ENCODE results near the gene OGN. TPM values are rescaled to one million over a fixed set of nuclear protein-coding genes. Genes with fewer than 3 reads are reported as not detected.

Gene OGN
- total and polyA plus RNA-seq, 2 donors (not counting 3 experiments of a cell fraction or from before 2014, with no cell fraction given): not detected

GRCh38 chr9:92440751-92441046 is 36.3 kb upstream of the OGN start:
- intact Hi-C loops (cut with micrococcal nuclease): no loop called here
- TF ChIP-seq POLR2A (IDR thresholded peaks at IDR 0.05; ENCODE audit: low read depth, low read length) (no peak), GATA2 (IDR thresholded peaks at IDR 0.05; ENCODE audit: insufficient read depth, insufficient read length, low read depth, low read length) (no peak), POLR2AphosphoS5 (IDR thresholded peaks at IDR 0.05; ENCODE audit: insufficient read depth, low read depth, low read length) (no peak), EZH2 (IDR thresholded peaks at IDR 0.05; ENCODE audit: borderline replicate concordance, low read depth, low read length, severe bottlenecking) (no peak), FOS (IDR thresholded peaks at IDR 0.05; ENCODE audit: borderline replicate concordance, insufficient read depth, low read length) (no peak)
- no peak for DNase-seq (ENCODE audit: low read depth, low spot score)
- Histone ChIP-seq H2AFZ (ENCODE audit: low read depth, low read length) (no peak overlapping the region), H3K9me3 (replicated peaks; ENCODE audit: control insufficient read depth, insufficient read depth, low read length) (no peaks in the 10 kb centered on the region), H4K20me1 (replicated peaks; ENCODE audit: control insufficient read depth, extremely low read depth, insufficient read depth, low read length) (no peaks in the 10 kb centered on the region), H3K9me1 (replicated peaks; ENCODE audit: control insufficient read depth, extremely low read depth, insufficient read depth, low read length) (no peaks in the 10 kb centered on the region), H3K4me2 (ENCODE audit: insufficient read depth, low read length) (no peak overlapping the region), H3K4me3 (replicated peaks in 1 of 3; ENCODE audit: insufficient read depth in 1 of 3, low read depth in 1 of 3, low read length in 3 of 3) (no peak overlapping the region), H3K79me2 (ENCODE audit: control insufficient read depth, insufficient read depth, low read length) (no peaks in the 10 kb centered on the region), H3K9ac (replicated peaks; ENCODE audit: extremely low read depth, insufficient read depth, low read length) (no peak overlapping the region), H3K36me3 (ENCODE audit: control insufficient read depth in 2 of 2, extremely low read depth in 1 of 2, insufficient read depth in 2 of 2, low read length in 2 of 2) (no peaks in the 10 kb centered on the region), H3K27me3 (ENCODE audit: control insufficient read depth in 2 of 2, insufficient read depth in 2 of 2, low read length in 2 of 2) (no peaks in the 10 kb centered on the region), H3K27ac (ENCODE audit: insufficient read depth, low read depth, low read length) (no peak overlapping the region), H3K4me1 (ENCODE audit: control insufficient read depth, extremely low read depth, insufficient read depth, low read length) (no peaks in the 10 kb centered on the region)
- FAIRE-seq: no peak
- no TSS peak for BruUV-seq (replicated peaks)
- CTCF ChIA-PET: interaction anchor here (0.9 to 2.5 kb wide), 5 partner anchors 29 to 119 kb away, joined by 3 to 37 read pairs (median 3); partner anchors contain the start of genes CENPP and NOL8
- POLR2A ChIA-PET: no interaction called here
- dilution Hi-C loops (cut with MboI; ENCODE audit: extremely low pct_ligation_motif_present, low sequenced_read_pairs): no loop called here

- POLR2A ChIA-PET: no interaction called here
- no peak for FAIRE-seq
Observed at GRCh38 chr9:92439921-92440750, 35.8 kb upstream of the OGN start.

More at GRCh38 chr9:92439921-92440750, 35.8 kb upstream of the OGN start:
- H3K36me3 ChIP-seq (ENCODE audit: control insufficient read depth in 2 of 2, extremely low read depth in 1 of 2, insufficient read depth in 2 of 2, low read length in 2 of 2): no peaks in the 10 kb centered on the region
- H3K27me3 ChIP-seq (ENCODE audit: control insufficient read depth in 2 of 2, insufficient read depth in 2 of 2, low read length in 2 of 2): no peaks in the 10 kb centered on the region
- no peaks in the 10 kb centered on the region for H3K9me1 ChIP-seq (replicated peaks; ENCODE audit: control insufficient read depth, extremely low read depth, insufficient read depth, low read length)
- no TSS peak for BruUV-seq (replicated peaks)
- no peak overlapping the region for H3K4me2 ChIP-seq (ENCODE audit: insufficient read depth, low read length)
- dilution Hi-C loops (cut with MboI; ENCODE audit: extremely low pct_ligation_motif_present, low sequenced_read_pairs): no loop called here
- intact Hi-C loops (cut with micrococcal nuclease): loop anchor here (2.0 to 10.0 kb wide), 4 partner anchors 45 to 301 kb away; partner anchors contain the start of genes ASPN, CENPP and NOL8
- no peak overlapping the region for H3K9ac ChIP-seq (replicated peaks; ENCODE audit: extremely low read depth, insufficient read depth, low read length)
- TF ChIP-seq MAX (IDR thresholded peaks at IDR 0.05; ENCODE audit: insufficient read depth, insufficient read length) (no peak), EZH2 (IDR thresholded peaks at IDR 0.05; ENCODE audit: borderline replicate concordance, low read depth, low read length, severe bottlenecking) (no peak), JUN (IDR thresholded peaks at IDR 0.05; ENCODE audit: borderline replicate concordance, insufficient read depth, insufficient read length, low read depth) (no peak), GATA2 (IDR thresholded peaks at IDR 0.05; ENCODE audit: insufficient read depth, insufficient read length, low read depth, low read length) (no peak)
- H3K27ac ChIP-seq (ENCODE audit: insufficient read depth, low read depth, low read length): no peak overlapping the region
- no peak overlapping the region for H3K4me3 ChIP-seq (replicated peaks in 1 of 3; ENCODE audit: insufficient read depth in 1 of 3, low read depth in 1 of 3, low read length in 3 of 3)
- H3K9me3 ChIP-seq (replicated peaks; ENCODE audit: control insufficient read depth, insufficient read depth, low read length): no peaks in the 10 kb centered on the region
- peak; percentile 1 for DNase-seq (ENCODE audit: low read depth, low spot score)
- H3K79me2 ChIP-seq (ENCODE audit: control insufficient read depth, insufficient read depth, low read length): no peaks in the 10 kb centered on the region
- no peak overlapping the region for H2AFZ ChIP-seq (ENCODE audit: low read depth, low read length)
- H4K20me1 ChIP-seq (replicated peaks; ENCODE audit: control insufficient read depth, extremely low read depth, insufficient read depth, low read length): no peaks in the 10 kb centered on the region
- H3K4me1 ChIP-seq (ENCODE audit: control insufficient read depth, extremely low read depth, insufficient read depth, low read length): no peaks in the 10 kb centered on the region
- CTCF ChIA-PET: interaction anchor here (0.9 to 2.5 kb wide), 8 partner anchors 30 to 301 kb away, joined by 3 to 37 read pairs (median 4); partner anchors contain the start of genes CENPP and NOL8

Data from endothelial cell of umbilical vein (primary cell).